ENCODE results near the gene PNMA6F. TPM values are rescaled to one million over a fixed set of nuclear protein-coding genes. Genes with fewer than 3 reads are reported as not detected.

Gene PNMA6F
- total RNA-seq, 1 donor from 2014 or later: not detected

DNA sequence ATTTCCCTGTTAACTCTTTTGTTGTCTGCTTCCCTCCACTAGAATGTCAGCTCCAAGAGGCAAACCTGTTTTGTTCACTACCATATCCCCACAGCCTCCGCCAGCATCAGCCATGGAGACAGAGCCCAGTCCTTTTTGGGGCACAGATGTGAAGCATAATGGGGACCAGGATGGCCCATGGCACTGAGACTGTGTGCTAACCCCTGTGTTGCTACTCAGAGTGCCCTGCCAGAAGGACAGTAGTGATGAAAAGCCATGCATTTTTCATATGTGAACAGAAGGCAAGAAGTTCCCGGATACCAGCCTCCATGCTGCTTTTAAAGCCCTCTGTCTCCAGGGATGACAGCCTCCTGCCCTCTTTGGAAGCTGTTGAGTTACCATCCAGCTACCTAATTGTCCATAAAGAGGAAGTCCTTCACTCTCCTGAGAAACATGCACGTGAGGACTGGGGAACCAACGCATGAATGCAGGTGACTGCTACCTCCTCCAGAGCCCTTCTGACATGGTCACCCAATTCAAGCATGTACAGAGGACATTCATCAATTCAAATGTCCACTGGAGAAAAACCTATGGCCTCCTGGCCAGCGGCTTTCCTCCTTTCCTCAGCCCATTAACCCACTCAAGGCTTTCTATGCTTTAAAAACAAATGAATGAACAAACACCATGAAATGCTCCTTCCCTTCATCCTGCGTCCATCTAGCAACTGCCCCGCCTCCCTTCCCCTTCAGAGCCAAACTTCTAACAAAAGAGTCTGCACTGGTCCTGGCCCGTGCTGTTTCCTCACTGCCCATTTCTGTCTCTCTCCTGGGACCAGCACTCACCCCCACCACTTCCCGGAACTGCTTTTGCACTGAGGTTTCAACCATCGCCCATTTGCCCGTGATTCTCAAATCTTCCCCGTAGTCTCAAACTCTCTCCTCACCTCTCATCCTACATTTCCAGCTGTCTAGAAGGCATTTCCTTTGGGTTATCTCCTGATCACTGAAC, 18.0 kb downstream of the PNMA6F start:
- peak; percentile 78 for FAIRE-seq
- H3K36me3 Mint-ChIP-seq (ENCODE audit: low read depth, unreplicated experiment): no peaks in the 10 kb centered on the region
- no peak overlapping the region for H3K9ac ChIP-seq (ENCODE audit: low read length)
- H3K4me3 ChIP-seq (ENCODE audit: insufficient read depth, low read depth, low read length): no peak overlapping the region
- no peaks in the 10 kb centered on the region for H3K9me3 ChIP-seq (ENCODE audit: insufficient read depth, low read depth, low read length)
- no peak overlapping the region for H3K27ac ChIP-seq (ENCODE audit: low read depth, low read length)
- no peaks in the 10 kb centered on the region for H3K4me1 ChIP-seq (ENCODE audit: insufficient read depth, low read length)
- no peak for DNase-seq (ENCODE audit: low read depth)
- no peaks in the 10 kb centered on the region for H3K36me3 ChIP-seq (ENCODE audit: insufficient read depth, low read length)
- H3K4me3 Mint-ChIP-seq (ENCODE audit: unreplicated experiment): no peak overlapping the region
- H3K9me3 Mint-ChIP-seq (ENCODE audit: unreplicated experiment): peaks cover 6% of the 10 kb centered on the region
- no peak overlapping the region for H3K27ac Mint-ChIP-seq (ENCODE audit: unreplicated experiment)
- H2AFZ ChIP-seq (ENCODE audit: low read depth, low read length): no peak overlapping the region
- no peaks in the 10 kb centered on the region for H3K27me3 ChIP-seq (ENCODE audit: insufficient read depth, low read length)
- H3K4me1 Mint-ChIP-seq (ENCODE audit: low read depth, unreplicated experiment): peaks cover 13% of the 10 kb centered on the region
- H3K4me2 ChIP-seq (ENCODE audit: low read length): no peak overlapping the region
- TF ChIP-seq, protein P1, sequence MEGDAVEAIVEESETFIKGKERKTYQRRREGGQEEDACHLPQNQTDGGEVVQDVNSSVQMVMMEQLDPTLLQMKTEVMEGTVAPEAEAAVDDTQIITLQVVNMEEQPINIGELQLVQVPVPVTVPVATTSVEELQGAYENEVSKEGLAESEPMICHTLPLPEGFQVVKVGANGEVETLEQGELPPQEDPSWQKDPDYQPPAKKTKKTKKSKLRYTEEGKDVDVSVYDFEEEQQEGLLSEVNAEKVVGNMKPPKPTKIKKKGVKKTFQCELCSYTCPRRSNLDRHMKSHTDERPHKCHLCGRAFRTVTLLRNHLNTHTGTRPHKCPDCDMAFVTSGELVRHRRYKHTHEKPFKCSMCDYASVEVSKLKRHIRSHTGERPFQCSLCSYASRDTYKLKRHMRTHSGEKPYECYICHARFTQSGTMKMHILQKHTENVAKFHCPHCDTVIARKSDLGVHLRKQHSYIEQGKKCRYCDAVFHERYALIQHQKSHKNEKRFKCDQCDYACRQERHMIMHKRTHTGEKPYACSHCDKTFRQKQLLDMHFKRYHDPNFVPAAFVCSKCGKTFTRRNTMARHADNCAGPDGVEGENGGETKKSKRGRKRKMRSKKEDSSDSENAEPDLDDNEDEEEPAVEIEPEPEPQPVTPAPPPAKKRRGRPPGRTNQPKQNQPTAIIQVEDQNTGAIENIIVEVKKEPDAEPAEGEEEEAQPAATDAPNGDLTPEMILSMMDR (IDR thresholded peaks at IDR 0.05; ENCODE audit: insufficient read depth, low read depth, low read length): no peak
- no peak for TF ChIP-seq EZH2 (IDR thresholded peaks at IDR 0.05; ENCODE audit: insufficient read depth, low read length)
- H4K20me1 ChIP-seq (ENCODE audit: insufficient read depth, low read length): no peaks in the 10 kb centered on the region
- peaks cover 14% of the 10 kb centered on the region for H3K27me3 Mint-ChIP-seq (ENCODE audit: low read depth, unreplicated experiment)
- no peaks in the 10 kb centered on the region for H3K79me2 ChIP-seq (ENCODE audit: insufficient read depth, low read length)

DNA sequence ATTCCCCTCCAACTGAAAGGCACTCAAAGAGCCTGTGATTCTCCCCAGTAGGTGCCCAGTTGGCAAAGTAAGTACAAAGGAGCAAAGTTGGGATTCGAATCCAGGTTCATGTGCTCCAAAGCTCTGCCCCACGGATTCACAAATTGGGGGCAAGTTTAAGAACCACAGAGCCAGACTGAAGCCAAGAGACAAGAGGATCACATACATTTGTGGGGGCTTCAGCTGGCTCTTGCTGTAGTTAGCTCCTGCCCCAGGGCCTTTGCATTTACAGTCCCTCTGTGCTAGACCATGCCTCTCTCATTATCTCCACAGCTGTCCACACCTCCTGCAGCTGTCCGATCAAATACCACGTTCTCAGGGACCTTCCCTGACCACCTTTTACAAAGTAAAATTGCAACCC, 18.8 kb downstream of the PNMA6F start:
- no peaks in the 10 kb centered on the region for H3K79me2 ChIP-seq (ENCODE audit: insufficient read depth, low read length)
- Mint-ChIP-seq H3K36me3 (ENCODE audit: low read depth, unreplicated experiment) (no peaks in the 10 kb centered on the region), H3K9me3 (ENCODE audit: unreplicated experiment) (peaks cover 6% of the 10 kb centered on the region), H3K4me3 (ENCODE audit: unreplicated experiment) (no peak overlapping the region), H3K27me3 (ENCODE audit: low read depth, unreplicated experiment) (peaks cover 14% of the 10 kb centered on the region), H3K27ac (ENCODE audit: unreplicated experiment) (no peak overlapping the region), H3K4me1 (ENCODE audit: low read depth, unreplicated experiment) (peaks cover 13% of the 10 kb centered on the region)
- H3K9ac ChIP-seq (ENCODE audit: low read length): no peak overlapping the region
- H3K9me3 ChIP-seq (ENCODE audit: insufficient read depth, low read depth, low read length): no peaks in the 10 kb centered on the region
- H3K4me2 ChIP-seq (ENCODE audit: low read length): no peak overlapping the region
- FAIRE-seq: no peak
- no peaks in the 10 kb centered on the region for H3K27me3 ChIP-seq (ENCODE audit: insufficient read depth, low read length)
- H4K20me1 ChIP-seq (ENCODE audit: insufficient read depth, low read length): no peaks in the 10 kb centered on the region
- no peaks in the 10 kb centered on the region for H3K4me1 ChIP-seq (ENCODE audit: insufficient read depth, low read length)
- TF ChIP-seq, protein P1 (IDR thresholded peaks at IDR 0.05; ENCODE audit: insufficient read depth, low read depth, low read length): no peak
- no peak for TF ChIP-seq EZH2 (IDR thresholded peaks at IDR 0.05; ENCODE audit: insufficient read depth, low read length)
- H3K36me3 ChIP-seq (ENCODE audit: insufficient read depth, low read length): no peaks in the 10 kb centered on the region
- H3K4me3 ChIP-seq (ENCODE audit: insufficient read depth, low read depth, low read length): no peak overlapping the region
- DNase-seq (ENCODE audit: low read depth): no peak
- no peak overlapping the region for H2AFZ ChIP-seq (ENCODE audit: low read depth, low read length)
- no peak overlapping the region for H3K27ac ChIP-seq (ENCODE audit: low read depth, low read length)

DNA sequence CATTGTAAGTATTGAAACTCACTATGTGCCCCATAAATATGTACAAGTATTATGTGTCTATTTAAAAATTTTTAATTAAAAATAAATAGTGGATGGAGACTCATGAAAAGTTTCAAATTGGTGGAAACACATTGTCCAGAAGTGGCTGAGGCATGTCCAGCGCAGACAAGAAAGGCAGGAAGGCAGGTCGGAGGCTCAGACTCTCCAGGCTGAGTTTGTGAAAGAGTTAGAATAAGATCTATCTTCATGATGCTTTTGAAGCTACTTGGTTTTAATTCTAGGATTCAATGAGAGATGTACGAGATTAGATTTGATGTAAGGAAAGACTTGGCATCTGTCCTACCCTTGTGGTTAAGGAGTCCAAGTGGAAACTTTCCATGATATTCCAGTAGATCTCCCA, 19.8 kb downstream of the PNMA6F start:
- Mint-ChIP-seq H3K4me1 (ENCODE audit: low read depth, unreplicated experiment) (peaks cover 11% of the 10 kb centered on the region), H3K36me3 (ENCODE audit: low read depth, unreplicated experiment) (no peaks in the 10 kb centered on the region), H3K27me3 (ENCODE audit: low read depth, unreplicated experiment) (peaks cover 14% of the 10 kb centered on the region), H3K4me3 (ENCODE audit: unreplicated experiment) (no peak overlapping the region), H3K9me3 (ENCODE audit: unreplicated experiment) (peaks cover 6% of the 10 kb centered on the region), H3K27ac (ENCODE audit: unreplicated experiment) (no peak overlapping the region)
- DNase-seq (ENCODE audit: low read depth) (no peak), FAIRE-seq (no peak)
- H3K36me3 ChIP-seq (ENCODE audit: insufficient read depth, low read length): no peaks in the 10 kb centered on the region
- TF ChIP-seq, protein P1 (IDR thresholded peaks at IDR 0.05; ENCODE audit: insufficient read depth, low read depth, low read length): no peak
- no peak for TF ChIP-seq EZH2 (IDR thresholded peaks at IDR 0.05; ENCODE audit: insufficient read depth, low read length)
- no peaks in the 10 kb centered on the region for H3K79me2 ChIP-seq (ENCODE audit: insufficient read depth, low read length)
- no peaks in the 10 kb centered on the region for H4K20me1 ChIP-seq (ENCODE audit: insufficient read depth, low read length)
- no peak overlapping the region for H3K27ac ChIP-seq (ENCODE audit: low read depth, low read length)
- no peak overlapping the region for H2AFZ ChIP-seq (ENCODE audit: low read depth, low read length)
- H3K9ac ChIP-seq (ENCODE audit: low read length): no peak overlapping the region
- H3K4me1 ChIP-seq (ENCODE audit: insufficient read depth, low read length): no peaks in the 10 kb centered on the region
- H3K4me2 ChIP-seq (ENCODE audit: low read length): no peak overlapping the region
- no peak overlapping the region for H3K4me3 ChIP-seq (ENCODE audit: insufficient read depth, low read depth, low read length)
- no peaks in the 10 kb centered on the region for H3K9me3 ChIP-seq (ENCODE audit: insufficient read depth, low read depth, low read length)
- no peaks in the 10 kb centered on the region for H3K27me3 ChIP-seq (ENCODE audit: insufficient read depth, low read length)

Data from astrocyte (in vitro differentiated cells and primary cell).